ENCODE data around the gene WNK1.

- TF ChIP-seq JUND (IDR thresholded peaks at IDR 0.05; ENCODE audit: low read length) (no peak), POLR2A (IDR thresholded peaks at IDR 0.05; ENCODE audit: control extremely low read depth in 1 of 2, low read depth in 2 of 2, low read length in 2 of 2) (no peak), EP300 (IDR thresholded peaks at IDR 0.05; ENCODE audit: borderline replicate concordance in 1 of 2, low read depth in 2 of 2, low read length in 2 of 2) (no peak), CTCF (IDR thresholded peaks at IDR 0.05; ENCODE audit: control extremely low read depth in 1 of 3, insufficient read depth in 1 of 3, low read depth in 1 of 3, low read length in 3 of 3) (no peak), CHD1 (IDR thresholded peaks at IDR 0.05; ENCODE audit: low read depth, low read length) (no peak), FOSL1 (IDR thresholded peaks at IDR 0.05; ENCODE audit: insufficient read depth, low read depth, low read length) (no peak), EGR1 (IDR thresholded peaks at IDR 0.05; ENCODE audit: borderline replicate concordance, low read depth, low read length) (no peak), POLR2AphosphoS5 (IDR thresholded peaks at IDR 0.05; ENCODE audit: low read depth, low read length) (no peak), MAX (IDR thresholded peaks at IDR 0.05) (no peak), KDM1A (IDR thresholded peaks at IDR 0.05; ENCODE audit: borderline replicate concordance, low read length) (no peak)
Measured at GRCh38 chr12:720231-720941, 32.0 kb upstream of the WNK1 start.

Data from H1 (cell line).